NCI-H2196 (cell line): Measurements from ENCODE around the gene ARL8A.
"Not testable (repeated sequence)": the region's sequence is repeated elsewhere in the genome, so short reads cannot be mapped to it uniquely, and the experiment has no call there.

Experiments
- DNase-seq: peaks from one replicate; lab custom pipeline; 2025; ENCODE audit not compliant: unreplicated experiment; lab: John Stamatoyannopoulos, UW

ARL8A gene

DNA sequence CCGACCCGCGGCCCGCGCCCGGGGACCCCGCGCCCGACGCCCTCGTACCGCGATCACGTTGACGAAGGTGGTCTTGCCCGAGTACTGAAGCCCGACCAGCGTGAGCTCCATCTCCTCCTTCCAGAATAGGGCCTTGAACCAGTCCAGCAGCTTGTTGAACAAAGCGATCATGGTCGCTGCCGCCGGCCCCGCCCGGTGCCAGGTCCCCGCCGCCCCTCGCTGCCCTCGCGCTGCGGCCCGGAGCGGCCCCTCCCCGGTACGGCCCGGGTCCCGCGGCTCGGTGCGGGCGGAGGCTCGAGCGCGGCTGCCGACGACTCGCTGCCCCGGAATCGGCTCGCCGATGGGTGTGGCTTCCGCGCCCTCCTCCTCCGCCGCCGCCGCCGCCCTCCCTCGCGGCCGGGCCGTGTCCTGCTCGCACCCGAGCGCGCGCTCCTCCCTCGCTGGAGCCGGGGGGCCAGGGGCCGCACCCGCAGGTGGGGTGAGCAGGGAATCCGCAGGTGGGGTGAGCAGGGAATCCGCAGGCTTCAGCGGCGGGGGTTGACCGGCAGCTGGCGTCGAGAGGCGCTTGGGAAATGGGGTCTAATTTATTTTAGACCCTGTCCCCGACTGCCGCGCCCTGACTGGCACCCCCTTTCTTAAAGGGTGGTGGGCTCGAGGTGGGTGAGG lies at the start of gene ARL8A:
Gene ARL8A, minus strand, starts transcription at position 336 of the 666 bp plus-strand sequence. Its CDS starts 165 bp downstream, at position 171.
- DNase-seq = peak; percentile 45

DNA sequence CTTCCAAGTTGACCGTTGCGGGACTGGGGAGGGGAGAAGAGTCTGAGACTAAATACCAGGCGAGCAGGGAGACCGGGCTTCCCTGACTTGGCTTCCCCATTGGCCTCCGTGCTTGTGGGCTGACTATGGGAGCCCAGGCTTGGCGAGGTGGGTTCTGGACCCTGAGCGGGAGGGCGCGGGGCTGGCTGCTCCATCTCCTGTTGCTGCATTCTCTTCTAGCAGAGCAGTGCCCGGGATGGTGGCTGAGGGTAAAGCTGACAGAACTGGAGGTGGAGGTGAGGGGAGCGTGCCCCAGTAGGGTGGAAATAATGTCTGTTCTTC lies 49.8 kb upstream of the ARL8A start:
- no peak for DNase-seq

DNA sequence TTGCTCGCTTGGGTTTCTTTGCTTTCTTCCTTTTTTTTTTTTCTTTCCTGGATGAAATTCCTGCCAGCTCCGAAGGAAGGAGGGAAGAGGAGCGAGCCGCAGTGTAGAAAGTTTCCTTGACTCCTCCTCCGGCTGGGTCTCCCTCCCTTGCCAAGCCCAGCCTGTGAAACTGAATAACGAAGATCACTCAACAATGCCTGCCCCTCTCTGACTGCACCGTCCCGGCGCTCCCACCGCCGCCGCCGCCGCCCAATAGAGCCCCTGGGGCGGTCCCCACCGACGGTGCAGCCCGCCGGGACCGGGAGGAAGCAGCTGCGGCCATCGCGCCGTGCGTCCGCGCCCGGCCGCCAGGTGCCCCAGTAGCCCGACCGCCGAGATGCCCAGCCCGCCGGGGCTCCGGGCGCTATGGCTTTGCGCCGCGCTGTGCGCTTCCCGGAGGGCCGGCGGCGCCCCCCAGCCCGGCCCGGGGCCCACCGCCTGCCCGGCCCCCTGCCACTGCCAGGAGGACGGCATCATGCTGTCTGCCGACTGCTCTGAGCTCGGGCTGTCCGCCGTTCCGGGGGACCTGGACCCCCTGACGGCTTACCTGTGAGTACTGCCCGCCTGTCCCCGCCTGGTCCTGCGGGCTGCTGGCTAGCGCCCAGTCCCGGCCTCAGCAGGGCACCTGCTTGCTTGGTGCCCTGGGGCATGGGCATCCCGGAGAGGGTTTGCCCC lies 49.2 kb upstream of the ARL8A start, which contains the start of gene LGR6:
Gene LGR6, plus strand, starts transcription at position 186 of the 714 bp plus-strand sequence. Its CDS starts 191 bp downstream, at position 377.
- no peak for DNase-seq

DNA sequence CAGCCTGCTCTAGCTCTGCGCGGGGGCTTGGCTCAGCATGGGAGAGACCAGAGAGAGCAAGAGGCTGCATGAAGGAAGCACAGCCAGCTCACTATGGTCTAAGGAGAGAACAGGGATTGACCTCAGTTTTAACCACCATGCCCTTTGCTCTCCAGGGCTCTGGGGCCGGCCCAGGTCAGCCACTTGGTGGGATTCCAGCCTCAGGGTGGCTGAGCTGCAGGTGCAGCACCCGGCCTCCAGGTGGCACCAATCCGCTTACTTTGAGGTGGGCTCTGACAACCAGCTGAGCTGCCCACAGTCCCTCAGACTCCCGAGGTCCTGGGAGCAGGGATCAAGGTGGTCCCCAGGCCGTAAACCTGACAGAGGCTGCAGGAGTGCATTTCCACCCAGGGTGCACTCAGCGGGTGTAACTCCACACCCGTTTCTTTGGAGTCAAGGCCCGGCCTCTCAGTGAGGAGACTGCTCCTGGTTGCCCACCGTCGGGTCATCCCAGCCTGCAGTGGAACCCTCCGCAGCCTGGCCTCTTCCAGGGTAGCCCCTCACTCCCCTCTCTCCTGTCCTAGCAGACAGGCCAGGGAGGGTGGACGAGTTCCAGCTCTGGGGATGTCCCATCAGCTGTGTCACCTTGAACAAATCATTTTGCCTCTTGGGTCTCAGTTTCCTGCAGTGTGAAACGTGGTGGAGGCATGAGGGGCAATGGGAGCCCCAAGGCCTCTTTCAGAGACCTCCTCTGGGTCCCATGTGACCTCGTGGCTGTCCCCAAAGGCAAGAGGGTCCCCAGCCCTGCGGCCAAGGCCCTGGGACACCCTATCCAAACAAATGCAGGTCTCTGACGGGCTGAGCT lies 48.5 kb upstream of the ARL8A start:
- DNase-seq = peak; percentile 42

DNA sequence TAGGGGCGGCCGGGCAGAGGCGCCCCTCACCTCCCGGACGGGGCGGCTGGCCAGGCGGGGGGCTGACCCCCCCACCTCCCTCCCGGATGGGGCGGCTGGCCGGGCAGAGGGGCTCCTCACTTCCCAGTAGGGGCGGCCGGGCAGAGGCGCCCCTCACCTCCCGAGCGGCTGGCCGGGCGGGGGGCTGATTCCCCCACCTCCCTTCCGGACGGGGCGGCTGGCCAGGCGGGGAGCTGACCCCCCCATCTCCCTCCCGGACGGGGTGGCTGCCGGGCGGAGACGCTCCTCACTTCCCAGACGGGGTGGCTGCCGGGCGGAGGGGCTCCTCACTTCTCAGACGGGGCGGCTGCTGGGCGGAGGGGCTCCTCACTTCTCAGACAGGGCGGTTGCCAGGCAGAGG lies 46.9 kb upstream of the ARL8A start:
- DNase-seq = not testable (repeated sequence)

DNA sequence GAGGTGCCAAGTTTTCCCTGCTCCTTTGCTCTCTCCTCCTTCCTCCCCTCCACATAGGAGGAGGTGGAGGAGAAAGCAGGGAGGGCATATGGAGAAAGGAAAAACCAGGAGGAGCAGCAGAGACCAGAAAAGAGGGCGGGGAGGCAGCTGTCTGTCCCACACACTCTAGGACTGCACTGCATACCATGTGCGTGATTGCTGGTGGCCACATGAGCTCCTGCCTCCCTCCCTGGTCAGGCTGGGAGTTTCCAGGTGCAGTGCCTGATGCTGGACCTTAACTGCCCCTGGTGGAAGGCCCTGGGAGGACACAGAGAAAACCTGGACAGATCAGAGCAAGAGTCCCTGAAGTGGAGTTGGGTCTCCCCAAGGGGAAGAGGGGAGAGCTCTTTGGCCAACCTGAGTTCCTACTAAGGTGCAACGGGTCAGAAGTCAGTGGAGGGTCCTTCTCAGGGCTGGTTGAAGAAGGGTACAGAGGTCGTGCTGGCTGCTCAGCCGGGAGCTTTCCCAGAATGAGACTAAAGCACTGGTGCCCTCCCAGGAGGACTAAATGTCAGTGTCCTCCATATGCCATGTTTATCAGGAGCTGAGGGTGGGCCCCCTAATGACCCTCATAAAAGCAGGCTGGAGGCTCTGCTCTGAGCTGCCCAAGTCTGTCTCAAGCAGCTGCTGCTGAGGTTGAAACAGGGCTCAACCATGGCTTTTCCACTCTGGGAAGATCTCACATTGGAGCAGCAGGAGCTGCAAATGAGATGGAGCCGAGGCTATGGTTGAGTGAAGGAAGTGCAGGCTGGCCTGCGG lies 45.6 kb upstream of the ARL8A start:
- no peak for DNase-seq

DNA sequence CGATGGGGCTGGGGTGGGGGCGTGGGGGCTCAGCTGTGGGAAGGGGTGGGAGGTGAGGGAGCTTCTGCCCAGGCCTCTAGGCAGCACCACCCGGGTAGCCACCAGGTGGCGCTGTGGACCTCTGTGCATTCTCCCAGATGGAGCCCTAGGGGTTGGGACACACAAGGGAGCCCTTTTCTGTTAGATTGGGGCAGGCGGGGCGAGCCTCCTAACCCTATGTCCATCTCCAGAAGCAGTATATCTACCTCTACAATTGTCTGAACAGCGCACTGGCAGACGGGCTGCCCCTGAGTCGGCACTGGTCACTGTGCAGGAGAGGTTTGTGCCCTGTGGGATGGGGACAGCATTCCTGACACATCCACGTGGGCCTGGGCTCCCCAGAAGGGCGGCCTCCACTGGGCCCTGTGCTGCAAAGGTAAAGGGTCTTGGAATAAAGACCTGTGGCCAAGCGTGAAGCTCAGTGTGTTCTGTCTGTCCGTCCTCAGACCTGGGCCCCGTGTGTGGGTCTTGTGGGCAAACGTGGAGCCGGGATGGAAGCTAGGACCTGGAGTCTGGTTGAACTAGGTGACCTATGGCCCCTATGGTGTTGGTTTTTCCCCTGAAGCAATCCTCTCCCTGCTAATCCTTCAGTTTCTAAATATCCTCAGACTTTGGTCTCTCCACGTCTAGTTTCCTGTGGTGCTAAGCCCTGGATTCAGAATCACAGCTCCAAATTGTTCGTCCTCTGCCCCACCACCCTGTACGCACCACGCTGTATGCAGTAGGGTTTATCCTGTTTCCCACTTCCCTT lies 44.7 kb upstream of the ARL8A start:
- DNase-seq = peak; percentile 89

DNA sequence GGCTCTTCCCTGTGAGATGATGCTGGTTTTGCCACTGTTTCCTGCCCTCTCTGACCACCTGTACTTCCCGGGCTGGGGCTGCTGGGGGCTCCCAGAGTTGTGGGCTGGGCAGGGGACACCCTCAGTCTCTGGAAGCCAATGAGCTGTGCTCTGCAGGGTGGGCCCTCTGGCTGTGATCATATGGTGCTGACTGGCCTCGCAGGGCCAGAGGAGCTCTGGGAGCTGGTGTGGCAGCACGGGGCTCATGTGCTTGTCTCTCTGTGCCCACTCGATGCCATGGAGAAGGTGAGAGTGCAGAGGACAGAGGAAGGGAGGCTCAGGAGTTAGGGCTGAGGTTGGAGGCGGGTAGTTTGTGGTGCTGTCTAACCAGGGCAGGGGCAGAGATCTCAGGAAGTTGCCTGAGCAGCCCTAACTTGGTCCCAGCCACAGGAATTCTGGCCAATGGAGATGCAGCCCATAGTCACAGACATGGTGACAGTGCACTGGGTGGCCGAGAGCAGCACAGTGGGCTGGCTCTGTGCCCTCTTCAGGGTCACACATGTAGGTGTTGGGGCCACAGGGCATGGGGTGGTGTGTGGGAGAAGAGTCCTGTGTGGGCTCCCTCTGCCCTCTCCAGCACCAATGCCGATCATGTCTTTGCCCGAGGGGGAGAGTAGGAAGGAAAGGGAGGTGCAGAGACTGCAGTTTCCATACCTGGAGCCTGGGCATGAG lies 43.3 kb upstream of the ARL8A start:
- no peak for DNase-seq

DNA sequence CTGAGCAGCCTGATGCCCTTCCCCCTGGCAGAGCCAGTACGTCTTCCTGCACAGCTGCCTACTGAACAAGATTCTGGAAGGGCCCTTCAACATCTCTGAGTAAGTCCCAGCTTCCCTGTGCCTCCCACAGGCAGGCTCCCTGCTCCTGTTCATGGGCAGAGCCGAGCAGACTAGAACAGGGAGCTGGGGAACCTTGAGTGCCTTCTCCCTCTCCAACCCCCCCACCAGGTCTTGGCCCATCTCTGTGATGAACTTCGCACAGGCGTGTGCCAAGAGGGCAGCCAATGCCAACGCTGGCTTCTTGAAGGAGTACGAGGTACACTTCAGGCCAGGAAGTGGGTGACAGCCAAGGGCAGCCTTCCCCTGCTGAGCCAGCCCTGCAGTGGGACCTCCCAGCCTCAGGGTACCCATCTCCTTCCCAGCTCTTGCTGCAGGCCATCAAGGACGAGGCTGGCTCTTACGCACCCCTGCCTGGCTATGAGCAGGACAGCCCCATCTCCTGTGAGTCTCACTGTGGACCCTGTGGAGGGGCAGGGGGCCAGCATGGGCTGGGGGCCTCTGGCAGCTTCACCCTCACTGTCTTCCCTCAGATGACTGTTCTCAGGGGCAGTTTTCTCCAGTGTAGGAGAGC lies 42.6 kb upstream of the ARL8A start:
- no peak for DNase-seq

DNA sequence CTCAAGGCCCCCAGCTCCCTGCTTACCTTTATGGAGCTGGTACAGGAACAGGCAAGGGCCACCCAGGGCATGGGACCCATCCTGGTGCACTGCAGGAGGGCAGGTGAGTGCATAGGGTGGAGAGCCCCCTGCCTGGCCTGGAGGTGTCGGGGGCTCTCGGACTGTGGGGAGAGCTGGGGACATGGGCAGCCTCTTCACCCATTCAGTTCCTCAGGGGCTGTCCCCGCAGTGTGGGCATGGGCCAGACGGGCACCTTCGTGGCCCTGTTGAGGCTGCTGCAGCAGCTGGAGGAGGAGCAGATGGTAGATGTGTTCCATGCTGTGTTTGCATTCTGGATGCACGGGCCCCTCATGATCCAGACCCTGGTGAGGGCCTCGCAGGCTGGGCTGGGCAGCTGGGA lies 41.8 kb upstream of the ARL8A start:
- DNase-seq = no peak

DNA sequence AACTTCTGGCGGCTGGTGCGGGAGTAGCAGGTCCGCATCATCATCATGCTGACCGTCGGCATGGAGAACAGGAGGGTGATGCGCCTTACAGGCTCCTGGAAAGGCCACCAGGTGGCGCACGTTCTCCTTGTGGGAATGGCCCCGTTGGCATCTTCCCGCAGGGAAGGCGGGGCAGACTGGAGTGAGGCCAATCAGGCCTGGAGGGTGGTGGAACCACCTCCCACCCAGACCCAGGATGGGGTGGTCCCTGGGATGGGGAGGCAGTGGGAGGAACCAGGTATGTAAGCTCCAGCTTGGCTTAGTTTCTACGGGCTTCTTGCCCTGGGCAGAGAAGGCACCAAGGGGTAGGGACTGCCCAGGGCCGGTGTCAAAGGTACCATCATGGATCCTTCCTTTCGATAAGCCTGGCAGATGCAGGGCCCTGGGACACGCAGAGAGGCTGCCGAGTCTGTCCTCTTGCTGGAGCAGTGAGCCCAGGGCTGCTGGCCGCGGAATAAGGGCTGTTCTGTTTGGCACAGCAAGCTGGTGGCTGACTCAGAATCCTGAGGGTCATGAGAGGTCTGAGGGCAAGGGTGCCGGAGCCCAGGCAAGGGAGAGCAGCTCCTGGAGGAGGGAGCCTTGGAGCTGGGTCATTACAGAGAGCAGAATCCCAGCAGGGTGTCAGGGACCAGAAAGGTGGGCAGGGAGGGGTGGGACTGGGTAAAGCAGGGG lies 40.4 kb upstream of the ARL8A start:
- DNase-seq = peak; percentile 94

DNA sequence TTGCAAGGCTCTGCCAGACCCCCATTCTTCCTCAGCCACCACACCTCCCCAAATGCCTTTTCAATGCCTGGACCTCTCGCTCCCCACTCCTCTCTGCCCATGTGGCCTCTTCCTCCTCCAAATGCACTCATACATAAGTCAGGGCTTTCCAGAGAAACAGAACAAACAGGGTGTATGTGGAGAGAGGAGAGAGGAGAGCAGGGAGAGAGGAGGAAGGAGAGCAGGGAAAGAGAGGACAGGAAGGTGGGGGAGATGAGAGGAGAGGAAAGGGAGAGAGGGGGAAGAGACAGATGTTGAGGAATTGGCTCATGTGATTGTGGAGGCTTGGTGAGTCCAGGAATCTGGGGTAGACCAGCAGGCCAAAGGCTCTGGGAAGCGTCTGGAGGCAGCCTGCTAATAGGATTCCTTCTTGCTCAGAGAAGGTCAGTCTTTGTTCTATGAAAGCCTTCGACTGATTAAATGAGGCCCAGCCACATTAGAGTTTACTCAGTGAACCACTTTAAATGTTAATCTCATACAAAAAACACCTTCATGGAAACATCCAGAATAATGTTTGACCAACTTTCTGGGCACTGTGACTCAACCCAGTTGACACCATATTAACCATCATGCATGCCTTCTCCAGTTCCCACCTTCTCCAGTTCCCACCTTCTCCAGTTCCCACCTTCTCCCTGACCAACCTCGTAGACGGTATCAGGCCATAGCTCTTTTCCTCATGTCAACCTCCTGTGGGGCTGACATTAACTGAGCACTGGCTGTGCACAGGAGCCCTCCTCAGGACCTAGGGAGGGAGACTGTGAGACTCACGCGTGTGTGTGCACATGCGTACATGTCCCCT lies 37.7 kb upstream of the ARL8A start:
- DNase-seq = no peak

DNA sequence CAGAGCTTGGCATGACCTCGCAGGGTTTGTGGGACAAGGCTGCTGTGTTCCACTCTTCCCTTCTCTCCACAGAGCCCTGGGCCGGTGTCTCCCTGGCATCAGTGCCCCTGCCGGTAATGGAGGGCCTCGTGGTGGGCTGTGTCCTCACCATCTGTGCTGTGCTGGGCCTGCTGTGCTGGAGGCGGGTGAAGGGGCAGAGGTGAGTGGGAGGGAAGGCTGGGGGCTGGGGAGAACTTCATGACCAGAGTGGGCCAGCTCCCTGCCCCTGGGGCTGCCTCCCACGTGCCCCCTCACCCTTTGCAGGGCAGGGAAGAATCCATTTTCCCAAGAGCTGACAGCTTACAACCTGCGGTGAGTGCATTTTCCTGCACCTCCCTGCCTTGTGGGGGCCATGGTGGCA lies 37.0 kb upstream of the ARL8A start:
- DNase-seq = no peak

DNA sequence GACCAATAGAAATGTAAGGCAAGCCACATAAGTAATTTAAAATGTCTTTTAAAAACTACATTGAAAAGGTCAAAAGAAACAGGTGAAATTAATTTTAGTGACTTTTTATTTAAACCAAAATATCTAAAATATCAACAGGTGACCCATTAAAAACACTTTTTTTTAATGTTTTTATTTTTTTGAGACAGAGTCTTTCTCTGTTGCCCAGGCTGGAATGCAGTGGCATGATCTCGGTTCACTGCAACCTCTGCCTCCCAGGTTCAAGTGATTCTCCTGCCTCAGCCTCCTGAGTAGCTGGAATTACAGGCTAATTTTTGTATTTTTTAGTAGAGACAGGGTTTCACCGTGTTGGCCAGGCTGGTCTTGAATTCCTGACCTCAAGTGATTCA lies 36.2 kb upstream of the ARL8A start:
- DNase-seq = not testable (repeated sequence)

DNA sequence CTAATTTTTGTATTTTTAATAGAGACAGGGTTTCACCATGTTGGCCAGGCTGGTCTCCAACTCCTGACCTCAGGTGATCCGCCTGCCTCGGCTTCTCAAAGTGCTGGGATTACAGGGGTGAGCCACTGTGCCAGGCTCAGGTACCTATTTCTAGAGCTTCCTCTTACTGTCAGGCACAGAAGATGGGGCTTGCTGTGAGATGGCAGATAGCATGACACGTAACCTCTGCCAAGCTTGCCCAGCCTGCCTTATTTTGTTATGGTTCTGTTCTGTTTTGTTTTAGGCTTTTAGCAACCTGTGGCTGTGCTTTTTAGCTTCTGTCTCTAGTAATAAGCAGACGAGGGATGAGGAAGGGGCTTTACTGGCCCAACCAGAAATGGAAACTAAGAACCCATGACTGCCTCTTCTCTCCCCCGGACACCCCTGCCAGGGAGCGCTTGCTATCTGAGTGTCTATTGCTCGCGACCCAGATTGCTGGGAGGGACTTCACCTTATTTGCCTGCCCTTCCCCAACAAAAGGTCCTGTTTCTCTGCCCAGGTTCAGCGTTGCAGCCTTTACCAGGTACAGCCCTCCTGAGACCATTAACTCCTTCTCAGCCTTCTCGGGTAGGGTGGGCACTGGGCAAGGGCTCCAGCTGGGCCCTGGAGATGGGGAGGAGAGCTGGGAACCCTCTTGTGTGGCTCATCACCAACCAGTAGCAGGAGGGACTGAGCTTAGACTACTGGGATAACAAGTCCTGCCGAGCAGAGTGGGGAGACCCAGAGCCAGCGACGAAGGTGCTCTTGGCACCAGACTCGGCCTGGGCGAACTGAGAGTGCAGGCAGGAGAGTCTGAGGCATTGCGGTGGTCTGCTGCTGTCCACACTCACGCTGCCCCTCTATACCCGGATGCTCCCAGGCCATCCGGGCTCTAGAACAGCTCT lies 35.6 kb upstream of the ARL8A start:
- DNase-seq = no peak
